ENCODE data around the gene HIBCH.

GRCh38 chr2:190162851-190163250 is 156.8 kb downstream of the HIBCH start:
- TF ChIP-seq RAD21 (IDR thresholded peaks at IDR 0.05; ENCODE audit: low read length) (no peak), POLR2A (IDR thresholded peaks at IDR 0.05; ENCODE audit: low read depth, low read length) (no peak), CTCF (conservative IDR thresholded peaks at IDR 0.05; ENCODE audit: low read depth, low read length) (no peak), RFX5 (IDR thresholded peaks at IDR 0.05; ENCODE audit: low read depth, low read length) (no peak), ELK1 (IDR thresholded peaks at IDR 0.05; ENCODE audit: borderline replicate concordance, low read depth, low read length) (no peak), CEBPB (IDR thresholded peaks at IDR 0.05; ENCODE audit: low read depth, low read length) (no peak), MXI1 (IDR thresholded peaks at IDR 0.05; ENCODE audit: borderline replicate concordance, low read depth, low read length) (no peak), BHLHE40 (IDR thresholded peaks at IDR 0.05; ENCODE audit: low read depth, low read length) (no peak), CHD1 (IDR thresholded peaks at IDR 0.05; ENCODE audit: low read depth, low read length) (no peak), NFE2L2 (IDR thresholded peaks at IDR 0.05; ENCODE audit: low read depth, low read length) (no peak), FOS (IDR thresholded peaks at IDR 0.05; ENCODE audit: low read depth, low read length) (no peak), MAZ (IDR thresholded peaks at IDR 0.05; ENCODE audit: borderline replicate concordance, low read depth, low read length) (no peak), RCOR1 (IDR thresholded peaks at IDR 0.05; ENCODE audit: insufficient replicate concordance, low read length) (no peak), MAFK (IDR thresholded peaks at IDR 0.05; ENCODE audit: low read depth, low read length) (no peak)
